ENCODE measurements around the gene PRSS27.
A peak's percentile ranks its signal among the peaks of the same experiment; 100 is the strongest.
"Not testable (repeated sequence)": the region's sequence is repeated elsewhere in the genome, so short reads cannot be mapped to it uniquely, and the experiment has no call there.

Gene PRSS27

DNA sequence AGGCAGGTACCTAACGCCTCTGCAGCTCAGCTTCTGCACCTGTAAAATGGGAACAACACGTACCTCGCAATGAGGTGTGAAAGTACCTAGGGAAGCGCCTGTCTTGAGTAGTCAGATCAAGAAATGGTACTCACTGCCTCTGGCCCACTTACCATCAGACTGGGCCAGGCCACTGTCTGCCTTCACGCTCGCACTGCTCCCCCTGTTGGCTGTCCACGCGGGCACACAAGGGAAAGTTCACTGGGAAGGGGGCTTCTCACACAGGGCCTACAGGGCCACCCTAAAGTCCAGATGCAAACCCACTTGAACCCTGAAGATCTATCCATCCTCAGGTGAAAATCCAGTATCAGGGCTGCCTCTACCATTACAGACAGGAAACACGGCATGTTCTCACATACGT lies 48.8 kb downstream of the PRSS27 start:
- H2AFZ ChIP-seq (ENCODE audit: low read length); H3K27ac ChIP-seq (ENCODE audit: low read depth, low read length, poor library complexity, severe bottlenecking); H3K27me3 ChIP-seq (ENCODE audit: insufficient read depth, low read length); H3F3A ChIP-seq (ENCODE audit: insufficient read depth, low read length); H3K9me2 ChIP-seq (ENCODE audit: low read depth, low read length); H4K20me1 ChIP-seq (ENCODE audit: insufficient read depth, low read length); H3K9ac ChIP-seq (ENCODE audit: low read length); H3K36me3 ChIP-seq (ENCODE audit: insufficient read depth, low read length); H3K9me3 ChIP-seq (ENCODE audit: low read length); H3K79me2 ChIP-seq (ENCODE audit: insufficient read depth, low read length): not testable (repeated sequence)
- Histone ChIP-seq H3K4me3 (ENCODE audit: low read depth, low read length, poor library complexity, severe bottlenecking) (peak overlapping the region; percentile 62), H3K4me2 (ENCODE audit: low read length) (peak overlapping the region; percentile 80; the same call in 1 of the 2 replicates), H3K4me1 (ENCODE audit: insufficient read depth, low read length, severe bottlenecking) (peaks cover 19% of the 10 kb centered on the region)
- TF ChIP-seq, protein P1, sequence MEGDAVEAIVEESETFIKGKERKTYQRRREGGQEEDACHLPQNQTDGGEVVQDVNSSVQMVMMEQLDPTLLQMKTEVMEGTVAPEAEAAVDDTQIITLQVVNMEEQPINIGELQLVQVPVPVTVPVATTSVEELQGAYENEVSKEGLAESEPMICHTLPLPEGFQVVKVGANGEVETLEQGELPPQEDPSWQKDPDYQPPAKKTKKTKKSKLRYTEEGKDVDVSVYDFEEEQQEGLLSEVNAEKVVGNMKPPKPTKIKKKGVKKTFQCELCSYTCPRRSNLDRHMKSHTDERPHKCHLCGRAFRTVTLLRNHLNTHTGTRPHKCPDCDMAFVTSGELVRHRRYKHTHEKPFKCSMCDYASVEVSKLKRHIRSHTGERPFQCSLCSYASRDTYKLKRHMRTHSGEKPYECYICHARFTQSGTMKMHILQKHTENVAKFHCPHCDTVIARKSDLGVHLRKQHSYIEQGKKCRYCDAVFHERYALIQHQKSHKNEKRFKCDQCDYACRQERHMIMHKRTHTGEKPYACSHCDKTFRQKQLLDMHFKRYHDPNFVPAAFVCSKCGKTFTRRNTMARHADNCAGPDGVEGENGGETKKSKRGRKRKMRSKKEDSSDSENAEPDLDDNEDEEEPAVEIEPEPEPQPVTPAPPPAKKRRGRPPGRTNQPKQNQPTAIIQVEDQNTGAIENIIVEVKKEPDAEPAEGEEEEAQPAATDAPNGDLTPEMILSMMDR (IDR thresholded peaks at IDR 0.05; ENCODE audit: low read length): peak; percentile 43; the same call in 1 of the 2 replicates

DNA sequence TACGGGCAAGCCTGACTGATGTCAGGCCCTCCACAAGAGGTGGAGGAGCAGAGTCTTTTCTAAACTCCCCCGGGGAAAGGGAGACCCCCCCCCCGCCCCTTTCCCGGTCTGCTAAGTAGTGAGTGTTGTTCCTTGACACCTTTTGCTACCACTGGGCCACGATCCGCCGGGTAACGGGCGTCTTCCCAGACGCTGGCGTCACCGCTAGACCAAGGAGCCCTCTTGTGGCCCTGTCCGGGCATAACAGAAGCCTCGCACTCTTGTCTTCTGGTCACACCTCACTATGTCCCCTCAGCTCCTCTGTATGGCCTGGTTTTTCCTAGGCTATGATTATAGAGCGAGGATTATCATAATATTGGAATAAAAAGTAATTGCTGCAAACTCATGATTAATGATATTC lies 50.0 kb downstream of the PRSS27 start:
- not testable (repeated sequence) for H3F3A ChIP-seq (ENCODE audit: insufficient read depth, low read length); H3K27ac ChIP-seq (ENCODE audit: low read depth, low read length, poor library complexity, severe bottlenecking); H3K4me3 ChIP-seq (ENCODE audit: low read depth, low read length, poor library complexity, severe bottlenecking); H3K9ac ChIP-seq (ENCODE audit: low read length); H3K9me3 ChIP-seq (ENCODE audit: low read length); H4K20me1 ChIP-seq (ENCODE audit: insufficient read depth, low read length); H3K9me2 ChIP-seq (ENCODE audit: low read depth, low read length); H3K27me3 ChIP-seq (ENCODE audit: insufficient read depth, low read length); H2AFZ ChIP-seq (ENCODE audit: low read length); H3K36me3 ChIP-seq (ENCODE audit: insufficient read depth, low read length); H3K79me2 ChIP-seq (ENCODE audit: insufficient read depth, low read length)
- Histone ChIP-seq H3K4me1 (ENCODE audit: insufficient read depth, low read length, severe bottlenecking) (peaks cover 19% of the 10 kb centered on the region), H3K4me2 (ENCODE audit: low read length) (peak overlapping the region; percentile 44)
- TF ChIP-seq, protein P1 (IDR thresholded peaks at IDR 0.05; ENCODE audit: low read length): peak; percentile 51

DNA sequence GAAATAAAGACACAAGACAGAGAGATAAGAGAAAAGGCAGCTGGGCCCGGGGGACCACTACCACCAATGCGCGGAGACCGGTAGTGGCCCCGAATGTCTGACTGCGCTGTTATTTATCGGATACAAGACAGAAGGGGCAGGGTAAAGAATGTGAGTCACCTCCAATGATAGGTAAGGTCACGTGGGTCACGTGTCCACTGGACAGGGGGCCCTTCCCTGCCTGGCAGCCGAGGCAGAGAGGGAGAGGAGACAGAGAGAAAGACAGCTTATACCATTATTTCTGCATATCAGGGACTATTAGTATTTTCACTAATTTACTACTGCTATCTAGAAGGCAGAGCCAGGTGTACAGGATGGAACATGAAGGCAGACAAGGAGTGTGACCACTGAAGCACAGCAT lies 50.4 kb downstream of the PRSS27 start:
- not testable (repeated sequence) for H3F3A ChIP-seq (ENCODE audit: insufficient read depth, low read length); H3K4me3 ChIP-seq (ENCODE audit: low read depth, low read length, poor library complexity, severe bottlenecking); H3K36me3 ChIP-seq (ENCODE audit: insufficient read depth, low read length); H3K9me3 ChIP-seq (ENCODE audit: low read length); H3K9me2 ChIP-seq (ENCODE audit: low read depth, low read length); H3K27ac ChIP-seq (ENCODE audit: low read depth, low read length, poor library complexity, severe bottlenecking); H2AFZ ChIP-seq (ENCODE audit: low read length); H4K20me1 ChIP-seq (ENCODE audit: insufficient read depth, low read length); H3K9ac ChIP-seq (ENCODE audit: low read length); H3K27me3 ChIP-seq (ENCODE audit: insufficient read depth, low read length); H3K79me2 ChIP-seq (ENCODE audit: insufficient read depth, low read length)
- peaks cover 19% of the 10 kb centered on the region for H3K4me1 ChIP-seq (ENCODE audit: insufficient read depth, low read length, severe bottlenecking)
- peak overlapping the region; percentile 44 for H3K4me2 ChIP-seq (ENCODE audit: low read length)

DNA sequence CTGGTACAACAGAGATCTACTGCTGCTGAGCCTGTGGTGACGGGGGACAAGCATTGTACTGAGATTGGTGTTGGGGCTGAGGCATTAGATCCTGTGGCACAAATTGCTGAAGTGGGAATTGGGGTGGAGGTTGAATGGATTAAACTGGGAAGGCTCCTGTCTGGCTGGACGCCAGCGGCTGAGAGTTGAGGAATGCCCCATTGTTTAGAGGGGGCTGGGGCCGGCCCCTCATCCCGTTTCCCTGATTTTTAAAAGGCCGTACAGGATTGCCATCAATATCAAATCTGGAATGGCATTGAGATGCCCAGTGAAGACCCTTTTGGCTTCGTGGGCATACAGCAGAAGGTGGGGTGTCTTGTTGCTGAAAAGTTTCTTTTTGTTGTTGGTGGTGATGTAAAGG lies 53.4 kb downstream of the PRSS27 start:
- H3K4me1 ChIP-seq (ENCODE audit: insufficient read depth, low read length, severe bottlenecking); H4K20me1 ChIP-seq (ENCODE audit: insufficient read depth, low read length); H3K27me3 ChIP-seq (ENCODE audit: insufficient read depth, low read length); H3K4me2 ChIP-seq (ENCODE audit: low read length); H3K9me3 ChIP-seq (ENCODE audit: low read length); H3K9ac ChIP-seq (ENCODE audit: low read length); H2AFZ ChIP-seq (ENCODE audit: low read length); H3K9me2 ChIP-seq (ENCODE audit: low read depth, low read length); H3K79me2 ChIP-seq (ENCODE audit: insufficient read depth, low read length); H3K27ac ChIP-seq (ENCODE audit: low read depth, low read length, poor library complexity, severe bottlenecking); H3F3A ChIP-seq (ENCODE audit: insufficient read depth, low read length); H3K4me3 ChIP-seq (ENCODE audit: low read depth, low read length, poor library complexity, severe bottlenecking); H3K36me3 ChIP-seq (ENCODE audit: insufficient read depth, low read length): not testable (repeated sequence)
